ENCODE results near the gene ABHD17B. TPM values are rescaled to one million over a fixed set of nuclear protein-coding genes. Genes with fewer than 3 reads are reported as not detected.
A peak's percentile ranks its signal among the peaks of the same experiment; 100 is the strongest.

Gene ABHD17B
- total RNA-seq, 1 donor from 2014 or later: 23.4 TPM

DNA sequence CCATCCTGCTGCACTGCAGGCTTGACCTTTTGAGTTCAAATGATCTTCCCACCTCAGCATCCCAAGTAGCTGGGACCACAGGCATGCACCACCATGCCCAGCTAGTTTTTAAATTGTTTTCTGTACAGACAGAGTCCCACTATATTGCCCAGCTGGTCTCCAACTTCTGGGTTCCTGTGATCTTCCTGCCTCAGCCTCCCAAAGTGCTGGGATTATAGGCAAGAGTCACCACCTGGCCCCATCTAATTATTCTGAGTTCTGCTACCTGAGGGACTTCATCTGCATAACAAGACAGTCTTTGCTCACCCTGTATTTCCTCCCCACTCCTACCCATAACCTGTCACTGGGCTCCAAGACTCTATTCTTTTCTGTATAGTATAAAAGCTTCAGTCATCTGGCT is 88.1 kb downstream of the ABHD17B start:
- no peak for DNase-seq (ENCODE audit: low read depth)
- TF ChIP-seq, protein P1, sequence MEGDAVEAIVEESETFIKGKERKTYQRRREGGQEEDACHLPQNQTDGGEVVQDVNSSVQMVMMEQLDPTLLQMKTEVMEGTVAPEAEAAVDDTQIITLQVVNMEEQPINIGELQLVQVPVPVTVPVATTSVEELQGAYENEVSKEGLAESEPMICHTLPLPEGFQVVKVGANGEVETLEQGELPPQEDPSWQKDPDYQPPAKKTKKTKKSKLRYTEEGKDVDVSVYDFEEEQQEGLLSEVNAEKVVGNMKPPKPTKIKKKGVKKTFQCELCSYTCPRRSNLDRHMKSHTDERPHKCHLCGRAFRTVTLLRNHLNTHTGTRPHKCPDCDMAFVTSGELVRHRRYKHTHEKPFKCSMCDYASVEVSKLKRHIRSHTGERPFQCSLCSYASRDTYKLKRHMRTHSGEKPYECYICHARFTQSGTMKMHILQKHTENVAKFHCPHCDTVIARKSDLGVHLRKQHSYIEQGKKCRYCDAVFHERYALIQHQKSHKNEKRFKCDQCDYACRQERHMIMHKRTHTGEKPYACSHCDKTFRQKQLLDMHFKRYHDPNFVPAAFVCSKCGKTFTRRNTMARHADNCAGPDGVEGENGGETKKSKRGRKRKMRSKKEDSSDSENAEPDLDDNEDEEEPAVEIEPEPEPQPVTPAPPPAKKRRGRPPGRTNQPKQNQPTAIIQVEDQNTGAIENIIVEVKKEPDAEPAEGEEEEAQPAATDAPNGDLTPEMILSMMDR (conservative IDR thresholded peaks at IDR 0.05; ENCODE audit: low read depth, low read length): no peak
- no peak overlapping the region for H3K4me3 ChIP-seq (ENCODE audit: low read depth, low read length)

DNA sequence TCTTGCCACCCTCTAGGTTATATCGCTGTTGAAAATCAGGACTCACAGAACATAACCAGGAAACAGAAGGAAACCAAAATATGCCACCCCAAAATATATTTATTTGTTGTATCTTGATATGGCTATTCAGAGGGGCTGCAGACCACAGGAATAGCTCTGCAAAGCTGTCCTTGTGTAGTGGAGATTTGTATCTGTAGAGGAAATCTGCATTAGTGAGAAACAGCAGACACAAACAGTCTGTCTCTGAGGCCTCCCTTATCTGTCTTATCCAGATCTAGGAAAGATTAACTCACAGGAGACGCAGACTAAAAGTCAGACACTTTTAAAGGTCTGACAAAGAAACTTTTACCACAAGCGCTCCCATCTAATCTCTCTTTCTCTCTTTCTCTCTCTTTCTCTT is 88.5 kb downstream of the ABHD17B start:
- DNase-seq (ENCODE audit: low read depth): no peak
- TF ChIP-seq, protein P1 (conservative IDR thresholded peaks at IDR 0.05; ENCODE audit: low read depth, low read length): no peak
- no peak overlapping the region for H3K4me3 ChIP-seq (ENCODE audit: low read depth, low read length)

DNA sequence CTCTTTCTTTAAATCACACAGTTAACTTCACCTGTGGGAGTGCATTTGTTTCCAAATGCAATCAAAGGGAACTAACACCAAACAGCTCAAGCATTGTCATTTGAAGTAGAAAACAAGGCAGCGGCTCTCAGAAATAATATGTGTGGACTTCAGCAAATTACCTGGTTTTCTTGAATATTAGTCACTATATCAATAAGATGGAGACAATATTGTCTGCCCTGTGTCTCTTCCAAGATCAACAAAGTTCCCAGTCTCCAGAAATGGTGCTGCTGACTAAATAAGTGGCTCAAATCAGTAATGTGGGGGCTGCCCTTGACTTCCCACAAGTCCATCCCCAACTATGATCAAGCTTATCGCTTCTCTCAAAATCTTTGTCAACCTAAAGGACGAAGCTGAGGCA is 89.6 kb downstream of the ABHD17B start:
- H3K4me3 ChIP-seq (ENCODE audit: low read depth, low read length): no peak overlapping the region
- no peak for DNase-seq (ENCODE audit: low read depth)
- TF ChIP-seq, protein P1 (conservative IDR thresholded peaks at IDR 0.05; ENCODE audit: low read depth, low read length): no peak

DNA sequence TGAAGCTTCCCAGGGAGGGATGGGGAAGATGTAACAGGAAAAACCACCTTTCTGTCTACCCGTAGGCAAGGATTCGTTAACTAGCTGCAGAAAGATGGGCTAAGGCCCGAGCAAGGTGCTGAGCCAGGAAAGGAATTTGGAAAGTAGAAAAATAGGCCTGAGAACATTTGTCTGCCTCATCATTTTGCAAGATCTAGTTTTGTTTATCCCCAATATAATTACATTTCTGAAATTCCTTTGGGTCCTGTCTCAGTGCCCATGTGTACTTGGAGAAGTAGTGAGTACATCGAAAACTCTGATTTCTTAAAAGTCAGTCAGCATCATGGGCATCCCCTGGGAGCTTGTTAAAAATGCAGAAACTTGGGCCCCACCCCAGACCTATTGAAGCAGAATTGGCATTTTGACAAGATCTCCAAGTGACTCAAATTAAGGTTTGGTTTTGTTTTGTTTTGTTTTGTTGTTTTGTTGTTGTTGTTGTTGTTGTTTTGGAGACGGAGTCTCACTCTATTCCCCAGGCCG is 90.5 kb downstream of the ABHD17B start:
- no peak for DNase-seq (ENCODE audit: low read depth)
- no peak overlapping the region for H3K4me3 ChIP-seq (ENCODE audit: low read depth, low read length)
- TF ChIP-seq, protein P1 (conservative IDR thresholded peaks at IDR 0.05; ENCODE audit: low read depth, low read length): no peak

DNA sequence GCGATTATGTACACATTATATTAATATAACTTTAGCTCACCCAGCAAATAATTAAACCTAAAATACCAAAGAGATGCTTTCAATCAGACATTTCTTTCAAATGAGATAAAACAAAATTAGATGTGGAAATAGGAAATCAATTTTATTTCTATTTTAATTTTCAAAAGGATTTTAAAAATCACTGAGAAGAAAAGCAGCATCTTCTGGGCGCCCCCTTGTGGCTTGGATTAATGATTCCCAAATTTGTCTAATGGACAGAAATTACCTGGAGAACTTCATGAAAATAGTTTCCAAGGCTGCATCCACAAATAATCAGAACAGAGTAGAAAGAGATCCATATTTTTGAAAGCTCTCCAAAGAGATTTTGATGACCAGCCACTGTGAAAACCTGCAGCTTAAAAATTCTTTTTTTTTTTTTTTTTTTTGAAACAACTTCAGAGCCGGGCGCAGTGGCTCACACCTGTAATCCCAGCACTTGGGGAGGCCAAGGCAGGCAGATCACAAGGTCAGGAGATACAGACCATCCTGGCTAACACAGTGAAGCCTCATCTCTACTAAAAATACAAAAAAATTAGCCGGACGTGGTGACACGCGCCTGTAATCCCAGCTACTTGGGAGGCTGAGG is 91.8 kb downstream of the ABHD17B start:
- TF ChIP-seq, protein P1 (conservative IDR thresholded peaks at IDR 0.05; ENCODE audit: low read depth, low read length): peak; percentile 83
- H3K4me3 ChIP-seq (ENCODE audit: low read depth, low read length): no peak overlapping the region
- DNase-seq (ENCODE audit: low read depth): no peak

DNA sequence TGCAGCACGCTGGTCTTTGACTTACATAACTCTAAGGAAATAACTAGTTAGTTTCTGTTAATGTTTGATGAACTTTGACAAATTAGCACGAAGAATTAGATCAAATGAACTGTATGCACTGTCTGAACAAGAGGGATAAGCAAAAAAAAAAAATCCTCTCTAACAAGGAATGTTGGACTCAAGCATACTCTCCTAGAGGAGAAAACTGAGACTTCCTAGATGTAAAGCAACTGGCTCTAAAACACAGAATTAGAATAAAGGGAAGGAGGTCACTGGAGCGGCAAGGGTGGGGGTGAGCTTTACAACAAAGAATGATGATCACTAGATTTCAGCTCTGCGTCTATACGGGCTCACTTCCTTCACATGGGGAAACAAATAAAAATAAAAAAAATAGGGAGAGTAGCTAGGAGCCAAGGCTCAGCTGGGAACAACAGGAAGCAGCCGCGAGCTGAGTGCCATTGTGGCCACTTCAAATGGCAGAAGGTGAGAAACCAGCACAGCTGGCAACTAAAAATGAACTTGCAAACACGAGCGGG is 94.0 kb downstream of the ABHD17B start:
- TF ChIP-seq, protein P1 (conservative IDR thresholded peaks at IDR 0.05; ENCODE audit: low read depth, low read length): no peak
- no peak for DNase-seq (ENCODE audit: low read depth)
- peak overlapping the region; percentile 14 for H3K4me3 ChIP-seq (ENCODE audit: low read depth, low read length)

Other genes starting within 250 kb of the ABHD17B start
- gene CEMIP2, start 142.7 kb downstream of the ABHD17B start, total RNA-seq: 58.8 and 92.1 TPM in 2 replicates
- gene C9orf85, start 446 bp upstream of the ABHD17B start, total RNA-seq: 9.8 and 12.9 TPM in 2 replicates
- not detected in 2 replicates for gene C9orf57, start 149.4 kb upstream of the ABHD17B start, total RNA-seq
- 1.2 and 2.4 TPM in 2 replicates for gene GDA, start 238.2 kb upstream of the ABHD17B start, total RNA-seq